Activated naive CD8-positive, alpha-beta T cell treated with anti-CD3 and anti-CD28 coated beads for 36 hours (primary cell): ENCODE data around the gene LSP1. TPM values are rescaled to one million over a fixed set of nuclear protein-coding genes. Genes with fewer than 3 reads are reported as not detected.

Source experiments
- DNase-seq: peaks from one replicate; pipeline ENCODE4 v3.0.0; 2021
- H3K27ac Mint-ChIP-seq: one replicate; pipeline ENCODE4 v1.8.0; 2022; ENCODE audit warnings: mild to moderate bottlenecking, moderate library complexity, mixed read lengths
- H3K27me3 Mint-ChIP-seq: one replicate; pipeline ENCODE4 v1.8.0; 2022; ENCODE audit warnings: mild to moderate bottlenecking, mixed read lengths
- H3K36me3 Mint-ChIP-seq: one replicate; pipeline ENCODE4 v1.8.0; 2021; ENCODE audit warnings: mild to moderate bottlenecking, mixed read lengths
- H3K4me1 Mint-ChIP-seq: one replicate; pipeline ENCODE4 v1.8.0; 2021; ENCODE audit warnings: mixed read lengths
- H3K4me3 Mint-ChIP-seq: one replicate; pipeline ENCODE4 v1.8.0; 2022; ENCODE audit warnings: mild to moderate bottlenecking, moderate library complexity, mixed read lengths
- H3K9me3 Mint-ChIP-seq: one replicate; pipeline ENCODE4 v1.8.0; 2022; ENCODE audit warnings: mixed read lengths
- total RNA-seq, 2 experiments: library from RNA; stranded (reverse); gene quantifications; one replicate each; pipeline ENCODE4 v1.2.3, GENCODE V29; 2021

The LSP1 gene
- total RNA-seq, 2 experiments from 2014 or later, result 147 to 148 TPM

GRCh38 chr11:1820463-1821325, 32.2 kb upstream of the LSP1 start:
- Mint-ChIP-seq H3K4me1 (no peaks in the 10 kb centered on the region), H3K27me3 (no peaks in the 10 kb centered on the region), H3K9me3 (no peaks in the 10 kb centered on the region), H3K4me3 (no peak overlapping the region), H3K36me3 (no peaks in the 10 kb centered on the region), H3K27ac (no peak overlapping the region)
- DNase-seq, result no peak

- DNase-seq, result no peak
- Mint-ChIP-seq H3K4me1 (no peaks in the 10 kb centered on the region), H3K36me3 (no peaks in the 10 kb centered on the region), H3K27ac (no peak overlapping the region), H3K27me3 (no peaks in the 10 kb centered on the region), H3K4me3 (no peak overlapping the region), H3K9me3 (no peaks in the 10 kb centered on the region)
These were observed 31.3 kb upstream of the LSP1 start for GRCh38 chr11:1821562-1821961.

GRCh38 chr11:1822648-1823375, 30.1 kb upstream of the LSP1 start:
- Mint-ChIP-seq H3K9me3 (no peaks in the 10 kb centered on the region), H3K36me3 (no peaks in the 10 kb centered on the region), H3K27ac (no peak overlapping the region), H3K27me3 (no peaks in the 10 kb centered on the region), H3K4me1 (no peaks in the 10 kb centered on the region), H3K4me3 (no peak overlapping the region)
- no peak for DNase-seq

- no peak for DNase-seq
- Mint-ChIP-seq H3K27me3 (no peaks in the 10 kb centered on the region), H3K27ac (no peak overlapping the region), H3K4me3 (no peak overlapping the region), H3K36me3 (no peaks in the 10 kb centered on the region), H3K9me3 (no peaks in the 10 kb centered on the region), H3K4me1 (no peaks in the 10 kb centered on the region)
These were observed 29.3 kb upstream of the LSP1 start for GRCh38 chr11:1823376-1824220.

- Mint-ChIP-seq H3K27ac (no peak overlapping the region), H3K36me3 (no peaks in the 10 kb centered on the region), H3K27me3 (no peaks in the 10 kb centered on the region), H3K4me3 (no peak overlapping the region), H3K4me1 (no peaks in the 10 kb centered on the region), H3K9me3 (no peaks in the 10 kb centered on the region)
- DNase-seq, result no peak
These were observed 28.5 kb upstream of the LSP1 start for GRCh38 chr11:1824221-1825038.

GRCh38 chr11:1825039-1825740, 27.7 kb upstream of the LSP1 start:
- Mint-ChIP-seq H3K4me3 (no peak overlapping the region), H3K9me3 (no peaks in the 10 kb centered on the region), H3K36me3 (no peaks in the 10 kb centered on the region), H3K27ac (no peak overlapping the region), H3K27me3 (no peaks in the 10 kb centered on the region), H3K4me1 (no peaks in the 10 kb centered on the region)
- no peak for DNase-seq

GRCh38 chr11:1825785-1826451, 27.0 kb upstream of the LSP1 start:
- DNase-seq, result no peak
- Mint-ChIP-seq H3K27me3 (no peaks in the 10 kb centered on the region), H3K27ac (no peak overlapping the region), H3K36me3 (no peaks in the 10 kb centered on the region), H3K4me3 (no peak overlapping the region), H3K9me3 (no peaks in the 10 kb centered on the region), H3K4me1 (no peaks in the 10 kb centered on the region)

GRCh38 chr11:1826552-1827094, 26.3 kb upstream of the LSP1 start:
- Mint-ChIP-seq H3K27me3 (no peaks in the 10 kb centered on the region), H3K4me1 (no peaks in the 10 kb centered on the region)
- DNase-seq, result no peak

GRCh38 chr11:1827095-1827813, 25.6 kb upstream of the LSP1 start:
- Mint-ChIP-seq H3K4me1 (no peaks in the 10 kb centered on the region), H3K36me3 (no peaks in the 10 kb centered on the region), H3K4me3 (no peak overlapping the region), H3K9me3 (no peaks in the 10 kb centered on the region), H3K27me3 (peaks cover 3% of the 10 kb centered on the region), H3K27ac (no peak overlapping the region)
- DNase-seq, result no peak

More at GRCh38 chr11:1826552-1827094, 26.3 kb upstream of the LSP1 start:
- Mint-ChIP-seq H3K4me3 (no peak overlapping the region), H3K9me3 (no peaks in the 10 kb centered on the region), H3K36me3 (no peaks in the 10 kb centered on the region), H3K27ac (no peak overlapping the region)

- Mint-ChIP-seq H3K27me3 (peaks cover 3% of the 10 kb centered on the region), H3K27ac (no peak overlapping the region), H3K36me3 (no peaks in the 10 kb centered on the region), H3K4me1 (no peaks in the 10 kb centered on the region), H3K4me3 (no peak overlapping the region), H3K9me3 (no peaks in the 10 kb centered on the region)
- no peak for DNase-seq
These were observed 25.0 kb upstream of the LSP1 start for GRCh38 chr11:1827931-1828330.

- no peaks in the 10 kb centered on the region for H3K4me1 Mint-ChIP-seq
- no peak overlapping the region for H3K27ac Mint-ChIP-seq
- no peak for DNase-seq
- no peaks in the 10 kb centered on the region for H3K9me3 Mint-ChIP-seq
- no peak overlapping the region for H3K4me3 Mint-ChIP-seq
- peaks cover 3% of the 10 kb centered on the region for H3K27me3 Mint-ChIP-seq
- H3K36me3 Mint-ChIP-seq, result no peaks in the 10 kb centered on the region
These were observed 24.3 kb upstream of the LSP1 start for GRCh38 chr11:1828542-1828941.

GRCh38 chr11:1829039-1829820, 23.7 kb upstream of the LSP1 start:
- Mint-ChIP-seq H3K9me3 (no peaks in the 10 kb centered on the region), H3K36me3 (no peaks in the 10 kb centered on the region), H3K27me3 (peaks cover 3% of the 10 kb centered on the region), H3K27ac (no peak overlapping the region), H3K4me1 (no peaks in the 10 kb centered on the region), H3K4me3 (no peak overlapping the region)
- no peak for DNase-seq
